Activated T-cell treated with anti-CD3 and anti-CD28 coated beads for 1 hour (primary cell): ENCODE data around the gene CYP2A13.
A peak's percentile ranks its signal among the peaks of the same experiment; 100 is the strongest.
"Not testable (repeated sequence)": the region's sequence is repeated elsewhere in the genome, so short reads cannot be mapped to it uniquely, and the experiment has no call there.

Experiments
- DNase-seq: peaks from one replicate; pipeline ENCODE4 v3.0.0-alpha.2; 2020; ENCODE audit warnings: low read depth

The CYP2A13 gene

GRCh38 chr19:41120929-41121911 lies 33.0 kb downstream of the CYP2A13 start:
- DNase-seq: peak; percentile 43

- DNase-seq: not testable (repeated sequence)
These were observed 34.6 kb downstream of the CYP2A13 start for GRCh38 chr19:41122846-41123245.

DNA sequence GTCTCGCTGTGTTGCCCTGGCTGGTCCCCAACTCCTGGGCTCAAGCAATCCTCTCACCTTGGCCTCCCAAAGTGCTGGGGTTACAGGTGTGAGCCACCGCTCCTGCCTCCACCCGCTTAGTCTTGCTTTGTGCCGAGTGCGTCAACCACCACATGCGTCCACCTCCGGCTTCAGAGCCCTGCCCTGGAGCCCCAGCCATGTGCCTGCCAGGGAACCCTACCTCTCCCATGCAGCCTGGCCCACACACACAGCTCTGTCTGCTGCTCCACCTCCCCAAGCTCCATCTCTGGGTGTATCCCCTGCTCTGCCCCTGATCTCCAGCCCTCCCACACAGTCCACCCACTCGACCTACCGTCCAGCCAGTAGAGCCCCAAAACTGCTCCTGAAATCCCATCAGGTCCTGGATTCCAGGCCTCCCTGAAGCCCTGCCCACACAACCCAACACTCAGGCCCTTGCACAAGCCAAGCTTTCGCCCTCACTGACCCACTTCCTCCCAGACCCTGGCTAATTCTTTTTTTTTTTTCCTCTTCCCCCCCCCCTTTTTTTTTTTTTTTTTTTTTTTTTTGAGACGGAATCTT lies 35.6 kb downstream of the CYP2A13 start:
- no peak for DNase-seq

- peak; percentile 51 for DNase-seq
These were observed 38.5 kb downstream of the CYP2A13 start for GRCh38 chr19:41126765-41127203.

- DNase-seq: not testable (repeated sequence)
These were observed 39.1 kb downstream of the CYP2A13 start for GRCh38 chr19:41127362-41127761.

DNA sequence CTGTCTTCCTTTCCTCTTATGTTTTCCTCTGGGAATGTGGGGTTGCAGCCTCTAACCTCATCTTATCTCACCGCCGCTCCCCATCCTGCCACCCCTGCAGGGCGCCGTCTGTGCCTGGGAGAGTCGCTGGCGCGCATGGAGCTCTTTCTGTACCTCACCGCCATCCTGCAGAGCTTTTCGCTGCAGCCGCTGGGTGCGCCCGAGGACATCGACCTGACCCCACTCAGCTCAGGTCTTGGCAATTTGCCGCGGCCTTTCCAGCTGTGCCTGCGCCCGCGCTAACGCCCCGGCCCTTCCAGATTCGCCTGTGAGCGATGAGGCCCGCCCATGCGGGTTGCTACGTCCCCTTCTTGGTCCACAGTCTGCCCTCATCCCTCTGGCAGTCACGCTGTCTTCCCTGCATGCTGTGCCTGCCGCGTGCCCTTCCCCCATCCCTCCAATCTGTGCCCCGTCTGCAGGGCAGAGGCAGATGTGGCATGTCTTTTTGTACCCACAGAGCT lies 39.6 kb downstream of the CYP2A13 start:
- DNase-seq: peak; percentile 54

DNA sequence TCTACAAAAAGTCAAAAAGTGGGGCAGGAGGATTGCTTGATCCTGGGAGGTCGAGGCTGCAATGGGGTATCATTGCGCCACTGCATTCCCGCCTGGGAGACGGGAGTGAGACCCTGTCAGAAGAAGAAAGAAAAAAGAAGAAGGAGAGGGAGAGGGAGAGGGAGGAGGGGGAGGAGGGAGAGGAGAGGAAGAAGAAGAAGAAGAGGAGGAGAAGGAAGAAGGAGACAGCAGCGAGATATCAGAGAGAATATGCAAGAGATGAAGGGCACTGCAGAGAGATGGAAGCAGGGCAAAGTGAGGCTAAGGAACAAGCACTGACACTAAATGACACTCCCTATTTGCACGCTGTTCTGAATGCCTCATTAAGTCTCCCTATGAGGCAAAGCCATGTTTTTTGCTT lies 40.4 kb downstream of the CYP2A13 start:
- no peak for DNase-seq

- no peak for DNase-seq
These were observed 42.9 kb downstream of the CYP2A13 start for GRCh38 chr19:41131186-41131585.

GRCh38 chr19:41133260-41133659 lies 45.0 kb downstream of the CYP2A13 start:
- DNase-seq: no peak

DNA sequence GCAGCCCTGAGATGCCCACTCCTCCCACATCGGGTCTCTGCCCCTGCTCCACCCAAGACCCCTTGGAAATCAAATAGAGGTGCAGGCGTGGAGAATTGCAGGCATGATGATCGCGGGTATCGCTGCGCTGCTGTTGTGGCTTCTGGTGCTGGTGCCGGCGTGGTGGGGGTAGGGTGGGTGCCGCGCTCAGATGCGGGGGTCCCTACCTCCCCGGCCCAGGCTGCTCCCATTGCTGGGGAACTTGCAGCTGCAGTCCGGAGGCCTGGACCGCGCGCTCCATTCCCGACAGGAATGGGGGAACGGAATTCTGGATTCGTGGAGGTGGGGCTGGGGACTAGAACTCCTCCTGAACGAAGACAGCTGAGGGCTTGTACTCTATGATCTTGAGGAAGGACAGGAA lies 46.4 kb downstream of the CYP2A13 start:
- DNase-seq: no peak

DNA sequence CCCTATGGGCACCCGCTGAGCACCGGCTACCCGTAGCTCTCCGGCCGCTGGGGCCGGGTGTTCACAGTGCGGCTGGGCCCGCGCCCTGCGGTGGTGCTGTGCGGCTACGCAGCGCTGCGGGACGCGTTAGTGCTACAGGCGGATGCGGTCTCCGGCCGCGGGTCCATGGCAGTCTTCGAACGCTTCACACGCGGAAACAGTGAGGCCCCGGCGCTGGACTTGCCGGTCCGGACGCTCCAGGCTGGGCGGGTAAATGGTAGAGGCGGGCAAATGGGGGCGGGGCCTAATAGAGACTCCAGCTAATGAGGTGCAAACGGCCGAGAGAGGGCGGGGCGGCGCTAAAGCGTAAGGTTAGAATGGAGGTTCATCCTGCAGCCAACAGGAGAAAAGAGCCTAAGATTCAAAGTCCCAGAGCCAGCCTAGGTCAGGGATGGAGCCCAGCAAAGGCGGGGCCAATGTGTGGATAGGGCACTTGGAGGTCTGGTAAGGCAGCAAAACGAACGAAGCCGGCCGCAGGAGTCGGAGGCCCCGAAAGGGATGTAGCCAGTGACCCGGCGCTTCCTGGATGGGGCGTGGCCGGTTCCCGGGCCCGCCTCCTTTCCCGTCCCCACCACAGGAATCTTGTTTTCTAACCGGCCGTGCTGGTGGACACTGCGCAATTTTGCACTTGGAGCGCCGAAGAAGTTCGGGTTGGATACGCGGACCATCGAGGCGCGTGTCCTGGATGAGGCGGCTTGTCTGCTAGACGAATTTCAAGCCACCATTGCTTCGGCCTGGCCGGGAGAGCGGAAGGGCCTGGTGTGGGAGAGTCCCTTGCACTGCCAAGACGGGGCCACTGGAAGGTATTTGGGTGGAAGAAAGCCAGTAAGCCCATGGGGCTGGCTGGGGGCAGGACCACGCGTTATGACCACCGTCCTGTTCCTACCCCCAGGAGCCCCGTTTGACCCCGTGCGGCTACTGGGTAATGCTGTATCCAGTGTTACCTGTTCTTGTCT lies 47.4 kb downstream of the CYP2A13 start:
- DNase-seq: peak; percentile 18

DNA sequence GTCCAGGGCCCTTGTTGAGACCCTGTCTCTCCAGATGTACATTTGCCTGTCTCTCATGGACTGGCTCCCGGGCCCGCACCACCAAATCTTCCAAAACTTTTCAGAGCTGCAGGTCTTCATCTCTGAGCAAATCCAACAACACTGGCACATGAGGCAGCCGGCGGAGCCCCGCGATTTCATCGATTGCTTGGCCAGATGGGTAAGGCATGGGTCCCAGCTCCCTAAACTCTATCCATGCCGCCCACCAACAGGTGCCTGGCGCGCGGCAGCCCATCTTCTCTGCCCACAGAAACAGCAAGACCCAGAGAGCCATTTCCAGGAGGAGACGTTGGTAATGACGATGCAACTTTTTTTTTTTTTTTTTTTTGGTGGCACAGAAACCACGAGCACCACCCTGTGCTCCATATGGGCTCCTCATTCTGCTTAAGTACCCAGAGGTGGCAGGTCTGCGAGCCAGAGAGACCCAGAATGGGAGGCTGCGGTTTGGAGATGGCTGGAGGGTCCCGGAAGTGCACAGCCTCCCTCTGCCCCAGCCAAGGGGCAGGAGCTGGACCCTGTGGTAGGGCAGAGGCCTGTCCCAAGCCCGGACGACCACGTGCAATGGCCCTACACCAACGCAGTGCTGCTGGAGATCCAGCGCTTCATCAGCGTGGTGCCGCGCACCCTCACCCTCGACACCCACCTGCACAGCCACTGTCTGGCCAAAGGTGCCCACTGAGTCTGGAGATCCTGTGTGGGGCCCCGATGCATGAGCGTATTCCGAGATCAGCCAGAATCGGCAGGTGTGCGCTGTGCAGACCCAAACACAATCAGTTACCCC lies 48.6 kb downstream of the CYP2A13 start:
- DNase-seq: no peak

DNA sequence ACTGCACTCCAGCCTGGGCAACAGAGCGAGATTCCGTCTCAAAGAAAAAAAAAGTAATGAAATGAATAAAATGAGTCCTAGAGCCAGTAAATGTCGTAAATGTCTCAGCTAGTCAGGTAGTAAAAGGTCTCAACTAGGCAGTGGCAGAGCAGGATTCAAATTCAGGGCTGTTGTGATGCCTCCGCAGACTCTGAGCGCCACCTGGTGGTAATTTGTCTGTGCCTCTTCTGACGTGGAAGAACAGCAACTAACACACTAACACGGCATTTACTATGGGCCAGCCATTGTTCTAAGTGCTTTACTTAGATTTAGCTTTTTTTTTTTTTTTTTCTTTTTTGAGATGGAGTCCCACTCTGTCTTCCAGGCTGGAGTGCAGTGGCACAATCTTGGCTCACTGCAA lies 56.2 kb downstream of the CYP2A13 start:
- DNase-seq: peak; percentile 88
